ENCODE results near the gene CFDP1.

Gene CFDP1

DNA sequence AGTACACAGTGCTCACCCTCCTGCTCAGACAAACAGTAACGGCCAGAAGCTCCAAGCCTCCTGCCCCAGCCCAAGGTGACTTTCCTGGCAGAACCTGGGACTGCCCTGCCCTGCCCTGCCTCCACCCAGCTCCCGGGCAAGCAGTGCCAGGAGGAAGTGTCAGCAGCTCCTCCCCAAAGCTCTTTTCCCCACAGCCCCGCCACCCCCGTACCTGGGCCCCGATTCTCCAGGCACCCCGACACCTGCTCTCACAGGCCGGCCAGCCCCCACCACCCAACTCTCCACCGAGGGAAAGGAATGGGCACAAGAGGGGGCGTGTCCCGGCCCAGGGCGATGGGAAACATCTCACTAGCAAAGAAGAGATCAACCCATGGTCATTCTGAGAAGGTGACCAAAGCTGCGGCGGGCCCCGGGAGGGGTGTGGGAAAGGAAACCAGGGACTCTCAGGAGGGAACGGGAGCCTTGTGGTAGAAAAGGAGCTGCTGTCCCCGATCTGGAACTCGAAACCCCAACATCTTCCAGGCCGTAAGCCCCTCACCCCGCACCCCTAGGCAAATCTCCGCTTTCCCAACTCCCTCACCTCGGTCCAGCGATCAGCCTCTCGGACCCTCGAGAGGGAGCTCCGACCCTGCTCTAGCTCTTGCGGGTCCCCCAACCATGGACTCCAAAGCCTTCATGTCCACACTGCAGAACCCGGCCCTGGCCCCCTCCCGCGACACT, 183.1 kb downstream of the CFDP1 start:
- peak; percentile 43 for DNase-seq (ENCODE audit: low spot score)

- no peak for DNase-seq (ENCODE audit: low spot score)
These were observed 183.9 kb downstream of the CFDP1 start for GRCh38 chr16:75249441-75249840.

GRCh38 chr16:75248536-75249380, 184.5 kb downstream of the CFDP1 start:
- no peak for DNase-seq (ENCODE audit: low spot score)

DNA sequence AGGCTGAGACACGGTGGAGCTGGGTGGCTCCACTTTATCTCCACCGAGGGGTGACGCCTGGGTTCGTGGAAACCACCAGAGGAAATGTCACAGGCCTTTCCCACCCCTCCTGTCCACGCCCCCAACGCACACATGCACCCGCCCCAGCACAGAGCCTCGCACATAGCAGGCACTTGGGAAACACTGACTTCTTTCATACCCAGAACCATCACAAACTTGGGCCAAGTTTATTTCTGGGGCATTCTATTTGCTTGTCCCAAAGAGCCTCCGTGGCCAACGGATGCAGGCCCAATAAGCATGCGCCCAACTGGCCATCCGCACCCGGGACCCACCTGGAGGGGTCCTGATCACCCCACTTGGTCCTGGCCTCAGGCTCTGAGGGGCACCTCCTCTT, 185.2 kb downstream of the CFDP1 start:
- no peak for DNase-seq (ENCODE audit: low spot score)

DNA sequence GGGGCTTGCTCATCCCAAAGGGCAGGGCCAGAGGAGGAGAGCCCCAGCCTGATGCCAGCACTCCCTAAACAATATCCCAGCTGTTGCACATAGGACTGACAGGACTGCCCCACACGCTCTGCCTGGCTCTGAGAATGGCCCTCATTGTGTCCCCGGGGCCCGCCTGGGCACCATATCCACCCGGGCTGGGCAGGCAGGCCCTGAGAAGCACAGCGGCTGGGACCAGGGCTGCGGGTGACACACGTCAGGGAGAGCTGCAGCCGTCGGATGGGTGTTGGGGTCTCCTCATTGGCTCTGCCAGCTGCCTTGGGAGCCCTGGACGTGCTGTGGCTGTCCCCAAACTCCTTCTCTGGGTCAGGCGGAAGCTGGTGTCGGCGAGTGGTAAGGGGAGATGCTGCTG, 186.1 kb downstream of the CFDP1 start:
- no peak for DNase-seq (ENCODE audit: low spot score)

DNA sequence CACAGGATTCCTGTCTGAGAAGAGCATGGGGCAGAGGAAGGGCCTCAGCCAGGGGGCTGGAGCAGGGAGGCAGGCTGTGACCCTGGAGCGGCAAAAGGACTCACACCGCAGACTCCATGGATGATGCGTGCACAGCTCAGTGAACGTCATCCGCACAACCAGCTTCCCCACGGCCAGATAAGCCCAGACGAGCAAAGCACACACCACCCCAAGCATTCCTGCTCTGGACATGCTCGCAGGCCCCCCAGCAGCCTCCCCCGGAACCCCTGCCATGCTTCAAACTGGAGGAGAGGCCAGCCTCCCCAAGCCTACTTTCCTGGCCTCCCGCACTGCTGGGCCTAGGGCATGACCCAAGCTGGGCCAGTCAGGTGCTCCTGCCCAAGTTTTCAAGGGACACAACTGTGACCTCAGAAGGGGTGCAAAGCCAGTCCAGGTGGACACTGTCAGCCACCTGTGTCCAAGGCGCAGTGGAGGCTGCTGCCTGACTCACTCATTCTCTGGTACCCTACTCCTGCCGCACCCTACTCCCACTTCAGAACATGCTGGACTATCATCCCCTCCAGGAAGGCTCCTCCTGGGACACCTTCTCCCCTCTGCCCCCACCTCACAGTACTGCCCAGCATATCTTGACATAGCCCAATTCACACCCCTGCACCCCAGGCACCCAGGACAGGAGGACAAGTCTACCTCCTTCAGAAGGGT, 186.6 kb downstream of the CFDP1 start:
- DNase-seq (ENCODE audit: low spot score): no peak

DNA sequence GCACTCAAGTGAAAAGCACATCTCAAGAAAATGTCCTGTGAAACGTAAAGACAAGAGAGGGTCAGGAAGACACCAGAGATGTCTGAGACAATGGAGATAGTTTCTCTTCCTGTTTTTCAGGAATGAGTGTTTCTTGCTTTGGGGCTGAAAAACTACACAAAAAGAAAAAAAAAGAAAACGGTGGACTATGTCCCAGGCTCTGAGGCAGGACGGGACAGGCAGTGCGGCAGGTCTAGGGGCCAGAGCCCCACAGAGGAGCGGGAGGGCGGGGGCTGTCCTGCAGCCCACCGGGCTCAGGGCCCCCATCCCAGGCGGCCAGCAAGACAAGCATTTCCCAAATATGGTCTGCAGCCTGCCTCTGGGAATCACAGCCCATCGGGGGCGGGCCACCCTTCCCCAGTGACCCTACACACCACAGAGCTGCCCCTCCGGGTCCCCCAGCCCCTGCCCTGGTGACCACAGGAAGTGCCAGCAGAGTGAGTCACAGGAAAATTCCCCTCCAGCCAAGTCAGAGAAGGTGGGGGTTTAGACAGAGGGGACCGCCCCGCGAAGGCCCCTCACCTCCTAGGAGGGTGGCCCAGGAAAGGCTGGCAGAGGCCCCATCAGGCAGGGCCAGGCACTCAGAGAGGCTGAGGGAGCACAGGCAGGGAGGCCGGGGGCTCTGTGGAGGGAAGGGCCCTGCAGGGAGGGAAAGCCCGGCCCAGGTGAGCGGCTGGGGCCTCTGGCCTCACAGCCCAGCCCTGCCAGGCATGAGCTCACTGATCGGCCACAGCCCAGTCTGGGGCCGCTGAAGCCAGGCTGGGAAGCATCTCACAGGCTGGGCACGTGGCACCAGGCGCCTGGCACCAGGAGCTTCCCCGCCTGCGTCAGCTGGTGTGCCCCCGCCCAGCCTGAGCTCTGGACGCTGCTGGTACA, 188.2 kb downstream of the CFDP1 start:
- DNase-seq (ENCODE audit: low spot score): peak; percentile 89

DNA sequence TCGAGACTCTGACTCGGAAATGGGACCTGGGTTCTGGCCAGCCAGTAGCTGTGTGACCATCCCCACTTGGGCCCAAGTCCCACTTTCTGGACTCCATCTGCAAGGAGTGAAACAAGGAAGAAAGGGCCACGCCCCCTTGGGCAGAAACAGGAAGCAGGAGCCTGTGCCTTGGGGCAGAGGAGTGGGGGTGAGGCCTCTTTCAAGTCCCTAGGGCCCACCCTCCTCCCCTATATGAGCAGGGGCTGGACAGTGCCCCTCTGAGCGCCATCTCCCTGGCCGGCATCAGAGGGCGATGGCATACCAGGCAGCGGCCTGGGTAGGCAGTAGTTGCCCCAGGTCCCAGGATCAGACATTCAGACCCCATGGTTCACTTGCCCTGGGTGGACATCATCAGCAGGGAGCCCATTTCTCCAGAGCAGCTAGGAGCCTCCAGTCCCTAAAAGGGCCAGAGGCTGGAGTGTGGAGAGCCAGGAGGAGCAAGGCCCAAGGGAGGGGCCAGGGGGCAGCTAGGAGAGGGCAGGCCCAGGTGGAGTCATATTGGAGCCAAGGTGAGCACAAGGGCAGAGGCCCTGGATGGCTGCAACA, 189.0 kb downstream of the CFDP1 start:
- DNase-seq (ENCODE audit: low spot score): no peak

Data from AG20443 (cell line).